Uterus (tissue), 2 donors: ENCODE measurements around the gene DTNA.

ENCODE experiments used
- POLR2A ChIP-seq, 2 donors: fragments of 450-650 bp; IDR thresholded peaks; one replicate each; pipeline ENCODE4 v1.6.1; 2016; ENCODE audit warnings: antibody characterized with exemption in 2 of 2, mild to moderate bottlenecking in 1 of 2, moderate library complexity in 1 of 2
- TF ChIP-seq, protein P1 (sequence below), 4 experiments: fragments of 200-600 bp in 2 of 4; fragments of 450-650 bp in 2 of 4; sonication (generic) in 2 of 4; IDR thresholded peaks; one replicate each; pipeline ENCODE4 v1.5.1; 2016 to 2019; ENCODE audit warnings: antibody characterized with exemption in 4 of 4, mild to moderate bottlenecking in 2 of 4, moderate library complexity in 1 of 4

DNA sequence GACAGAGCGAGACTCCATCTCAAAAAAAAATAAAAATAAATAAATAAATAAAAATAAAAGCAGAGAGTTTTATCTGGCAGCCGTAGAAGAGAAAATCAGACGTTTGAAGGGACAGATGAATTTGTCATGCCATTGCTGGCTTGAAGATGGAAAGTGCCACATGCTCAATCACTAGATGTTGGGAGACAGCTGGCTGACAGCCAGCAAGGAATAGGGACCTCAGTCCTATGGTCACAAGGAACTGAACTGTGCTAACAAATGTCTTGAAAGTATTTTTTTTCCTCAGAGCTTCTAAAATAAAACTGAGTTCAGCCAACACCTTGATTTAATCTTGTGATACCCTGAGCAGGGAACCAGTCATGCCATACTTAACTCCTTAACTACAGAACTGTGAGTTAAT is 65.4 kb downstream of the DTNA start:
- no peak for TF ChIP-seq POLR2A (IDR thresholded peaks at IDR 0.05)
- TF ChIP-seq, protein P1, sequence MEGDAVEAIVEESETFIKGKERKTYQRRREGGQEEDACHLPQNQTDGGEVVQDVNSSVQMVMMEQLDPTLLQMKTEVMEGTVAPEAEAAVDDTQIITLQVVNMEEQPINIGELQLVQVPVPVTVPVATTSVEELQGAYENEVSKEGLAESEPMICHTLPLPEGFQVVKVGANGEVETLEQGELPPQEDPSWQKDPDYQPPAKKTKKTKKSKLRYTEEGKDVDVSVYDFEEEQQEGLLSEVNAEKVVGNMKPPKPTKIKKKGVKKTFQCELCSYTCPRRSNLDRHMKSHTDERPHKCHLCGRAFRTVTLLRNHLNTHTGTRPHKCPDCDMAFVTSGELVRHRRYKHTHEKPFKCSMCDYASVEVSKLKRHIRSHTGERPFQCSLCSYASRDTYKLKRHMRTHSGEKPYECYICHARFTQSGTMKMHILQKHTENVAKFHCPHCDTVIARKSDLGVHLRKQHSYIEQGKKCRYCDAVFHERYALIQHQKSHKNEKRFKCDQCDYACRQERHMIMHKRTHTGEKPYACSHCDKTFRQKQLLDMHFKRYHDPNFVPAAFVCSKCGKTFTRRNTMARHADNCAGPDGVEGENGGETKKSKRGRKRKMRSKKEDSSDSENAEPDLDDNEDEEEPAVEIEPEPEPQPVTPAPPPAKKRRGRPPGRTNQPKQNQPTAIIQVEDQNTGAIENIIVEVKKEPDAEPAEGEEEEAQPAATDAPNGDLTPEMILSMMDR (IDR thresholded peaks at IDR 0.05), result no peak
